AG09319 (cell line): Measurements from ENCODE around the gene PLA2R1.
"Not testable (repeated sequence)": the region's sequence is repeated elsewhere in the genome, so short reads cannot be mapped to it uniquely, and the experiment has no call there.

Source experiments
- DNase-seq: peaks from one replicate; pipeline ENCODE4 v3.0.0-alpha.2; 2010; ENCODE audit warnings: low read depth; ENCODE audit errors: extremely low read depth
- TF ChIP-seq, protein P1 (sequence below): IDR thresholded peaks from 2 replicates; pipeline ENCODE4 v1.5.1; 2011; ENCODE audit warnings: low read depth, mild to moderate bottlenecking, inconsistent platforms, low read length, moderate library complexity

Gene PLA2R1

DNA sequence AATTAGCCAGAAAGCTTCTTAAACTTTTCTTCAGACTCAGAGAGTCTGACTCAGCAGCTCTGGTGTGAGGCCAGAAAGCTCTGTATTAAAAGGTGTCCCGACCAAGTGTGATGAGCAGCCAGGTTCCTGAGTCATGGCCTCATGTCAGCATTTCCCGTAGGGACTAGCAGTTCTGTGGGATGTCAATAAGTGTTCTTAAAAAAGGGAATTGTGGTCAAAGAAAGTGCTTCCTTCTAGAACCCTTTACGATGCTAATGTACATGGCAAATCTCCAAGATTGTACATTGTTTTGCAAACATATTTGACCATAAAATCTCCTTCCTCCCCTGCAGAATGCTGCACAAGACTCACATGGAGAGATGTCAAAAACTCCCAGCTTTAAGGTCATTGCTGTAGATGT lies 80.1 kb downstream of the PLA2R1 start:
- no peak for DNase-seq
- TF ChIP-seq, protein P1, sequence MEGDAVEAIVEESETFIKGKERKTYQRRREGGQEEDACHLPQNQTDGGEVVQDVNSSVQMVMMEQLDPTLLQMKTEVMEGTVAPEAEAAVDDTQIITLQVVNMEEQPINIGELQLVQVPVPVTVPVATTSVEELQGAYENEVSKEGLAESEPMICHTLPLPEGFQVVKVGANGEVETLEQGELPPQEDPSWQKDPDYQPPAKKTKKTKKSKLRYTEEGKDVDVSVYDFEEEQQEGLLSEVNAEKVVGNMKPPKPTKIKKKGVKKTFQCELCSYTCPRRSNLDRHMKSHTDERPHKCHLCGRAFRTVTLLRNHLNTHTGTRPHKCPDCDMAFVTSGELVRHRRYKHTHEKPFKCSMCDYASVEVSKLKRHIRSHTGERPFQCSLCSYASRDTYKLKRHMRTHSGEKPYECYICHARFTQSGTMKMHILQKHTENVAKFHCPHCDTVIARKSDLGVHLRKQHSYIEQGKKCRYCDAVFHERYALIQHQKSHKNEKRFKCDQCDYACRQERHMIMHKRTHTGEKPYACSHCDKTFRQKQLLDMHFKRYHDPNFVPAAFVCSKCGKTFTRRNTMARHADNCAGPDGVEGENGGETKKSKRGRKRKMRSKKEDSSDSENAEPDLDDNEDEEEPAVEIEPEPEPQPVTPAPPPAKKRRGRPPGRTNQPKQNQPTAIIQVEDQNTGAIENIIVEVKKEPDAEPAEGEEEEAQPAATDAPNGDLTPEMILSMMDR: no peak

DNA sequence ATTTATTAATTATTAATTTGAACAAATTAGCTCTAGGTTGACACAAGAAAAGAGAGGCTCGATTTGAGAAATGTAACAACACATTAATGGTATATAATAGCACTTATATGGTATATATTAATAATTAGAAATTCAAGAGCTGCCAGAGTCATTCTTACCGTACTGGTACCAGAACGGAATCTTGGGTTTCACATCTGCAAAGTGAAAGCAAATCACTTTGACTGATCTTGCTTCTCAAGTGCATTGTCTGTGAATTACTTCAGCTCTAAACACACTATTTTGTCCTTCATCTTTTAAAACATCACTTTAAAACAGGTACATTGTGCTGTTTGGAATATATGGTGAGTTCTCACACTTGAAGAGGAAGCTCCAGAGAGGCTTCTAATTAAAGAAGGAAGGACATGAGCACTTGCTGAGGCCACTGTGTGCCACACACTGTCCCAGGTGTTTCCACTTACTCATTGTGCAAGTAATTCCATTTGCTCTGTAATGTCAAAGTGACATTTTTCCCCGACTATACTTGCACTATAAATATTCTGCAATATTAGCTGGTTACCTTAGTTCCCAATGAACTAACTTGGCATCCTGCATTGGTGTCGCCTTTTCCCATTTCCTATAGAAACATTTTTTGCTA lies 85.8 kb downstream of the PLA2R1 start:
- TF ChIP-seq, protein P1: no peak
- DNase-seq: no peak

- TF ChIP-seq, protein P1: no peak
- no peak for DNase-seq
These were observed 89.1 kb downstream of the PLA2R1 start for GRCh38 chr2:159973325-159973724.

DNA sequence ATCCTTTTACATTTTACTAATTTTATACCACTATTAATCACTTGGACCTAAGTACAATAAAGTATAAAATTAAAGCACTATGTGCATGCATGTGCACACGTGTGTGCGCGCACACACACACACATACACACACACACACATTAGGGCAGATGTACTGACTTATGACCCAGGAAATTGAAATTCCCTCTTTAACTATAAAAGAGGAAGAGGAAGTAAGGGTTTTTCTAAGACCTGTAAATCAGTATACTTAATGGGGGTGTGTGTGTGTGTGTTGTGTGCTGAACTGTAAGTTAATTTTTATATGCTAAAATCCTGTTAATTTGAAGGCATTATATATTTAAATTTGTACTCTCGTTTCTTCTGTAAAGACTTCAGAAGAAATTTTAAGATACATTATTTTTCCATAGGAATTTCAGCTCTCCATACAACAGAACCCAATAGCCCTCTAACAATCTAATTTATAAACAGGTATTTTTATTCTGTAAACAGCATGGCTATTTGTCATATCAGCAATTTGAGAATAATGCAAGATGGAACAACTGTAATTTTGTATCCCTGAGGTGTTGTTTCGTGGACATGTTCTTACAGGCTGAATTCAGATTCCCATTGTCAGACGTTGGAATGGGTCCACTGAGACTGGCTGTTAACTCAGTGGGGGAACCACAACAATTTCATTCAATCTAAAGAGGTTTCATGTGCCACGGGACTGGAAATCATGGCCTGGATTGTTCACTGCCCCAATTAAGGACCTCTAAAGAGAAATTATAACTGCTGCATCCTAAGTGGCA lies 90.9 kb downstream of the PLA2R1 start:
- TF ChIP-seq, protein P1: no peak
- DNase-seq: no peak

GRCh38 chr2:159970548-159970947 lies 91.9 kb downstream of the PLA2R1 start:
- not testable (repeated sequence) for DNase-seq

DNA sequence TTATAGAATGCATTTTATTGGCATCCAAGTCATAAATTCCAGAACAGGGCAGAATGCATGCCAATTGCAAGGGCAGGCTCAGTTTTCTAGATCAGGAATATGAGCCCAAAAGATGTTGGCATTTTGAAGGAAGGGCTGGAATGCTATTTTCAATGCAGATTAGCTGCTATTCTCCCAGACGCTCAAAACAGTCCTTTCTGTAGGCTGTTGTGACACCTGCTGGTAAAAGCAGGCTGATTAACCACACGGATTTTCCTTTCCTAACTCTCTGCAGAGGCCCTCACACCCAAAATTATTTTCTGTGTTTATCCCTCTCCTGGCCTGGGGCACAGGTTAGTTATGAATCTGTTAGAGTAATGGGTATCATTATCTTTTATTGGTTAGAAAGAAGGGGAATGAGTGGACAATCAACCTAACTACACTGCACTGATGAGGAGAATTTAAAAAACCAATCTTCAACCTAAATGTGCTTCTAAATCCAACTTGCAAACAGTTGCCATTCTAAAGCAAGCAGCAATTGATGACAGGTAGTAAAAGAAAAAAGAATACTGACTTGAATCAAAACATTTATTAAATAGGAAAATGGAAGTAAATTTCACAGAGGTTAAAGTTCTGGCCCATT lies 94.0 kb downstream of the PLA2R1 start:
- TF ChIP-seq, protein P1: peak; percentile 65
- DNase-seq: no peak

- no peak for DNase-seq
- TF ChIP-seq, protein P1: no peak
These were observed 98.7 kb downstream of the PLA2R1 start for GRCh38 chr2:159963700-159964099.

GRCh38 chr2:159962513-159962912 lies 99.9 kb downstream of the PLA2R1 start:
- DNase-seq: not testable (repeated sequence)
